ENCODE data around the gene SLC9A3.

GRCh38 chr5:531101-531748 lies 7.0 kb upstream of the SLC9A3 start:
- no peak for TF ChIP-seq POLR2AphosphoS5 (IDR thresholded peaks at IDR 0.05; ENCODE audit: low read depth, low read length)
- no peak for TF ChIP-seq POLR2A (IDR thresholded peaks at IDR 0.05; ENCODE audit: low read depth, low read length)
- TF ChIP-seq TAF1 (IDR thresholded peaks at IDR 0.05; ENCODE audit: low read depth, low read length): no peak
- TF ChIP-seq POU2F2 (IDR thresholded peaks at IDR 0.05; ENCODE audit: low read depth, low read length): no peak
- no peak for TF ChIP-seq PAX5 (IDR thresholded peaks at IDR 0.05; ENCODE audit: insufficient read depth, low read length, severe bottlenecking)
